Measurements from ENCODE around the gene KCNAB1.

KCNAB1 gene

DNA sequence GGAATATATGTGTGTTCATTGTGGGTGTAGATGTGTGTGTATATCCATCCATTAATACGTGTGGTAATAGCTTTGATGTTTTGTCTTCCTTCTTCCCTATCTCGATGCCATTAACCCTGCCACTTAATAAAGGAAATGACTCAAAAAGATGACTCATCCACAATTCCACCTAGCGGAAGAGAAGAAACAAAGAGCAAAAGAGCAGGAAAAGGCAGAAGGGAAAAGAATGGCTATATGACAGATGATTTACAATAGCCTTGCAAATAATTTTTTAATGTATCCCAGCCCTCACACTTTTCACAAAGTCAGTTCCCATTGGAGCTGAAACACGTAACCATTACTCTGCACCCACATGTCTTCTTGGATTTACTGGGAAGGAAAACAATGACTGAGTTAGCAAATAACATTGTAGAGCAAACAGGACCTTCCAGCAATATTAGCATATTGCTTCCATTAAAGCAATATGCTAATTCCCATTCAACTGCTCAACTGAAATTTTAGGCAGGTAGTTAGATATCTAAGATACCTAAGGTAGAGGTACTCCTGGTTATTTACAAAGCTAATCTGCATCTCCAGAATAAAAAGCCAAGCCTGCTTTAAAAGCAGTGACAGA lies 197.2 kb downstream of the KCNAB1 start:
- no peak overlapping the region; the same call in 1 of the 2 replicates for H3K9ac ChIP-seq (ENCODE audit: low read depth, low read length)
- H3K4me3 ChIP-seq (ENCODE audit: low read depth, low read length) = no peak overlapping the region
- no peaks in the 10 kb centered on the region for H3K27me3 ChIP-seq (ENCODE audit: control insufficient read depth, insufficient read depth, low read length)
- peaks cover 11% of the 10 kb centered on the region for H3K4me1 ChIP-seq (ENCODE audit: control insufficient read depth, insufficient read depth, low read length)
- H3K27ac ChIP-seq (ENCODE audit: low read depth, low read length) = peak overlapping the region; percentile 73
- no peaks in the 10 kb centered on the region for H3K9me3 ChIP-seq (ENCODE audit: control insufficient read depth, insufficient read depth, low read length)
- no peaks in the 10 kb centered on the region for H3K36me3 ChIP-seq (ENCODE audit: control insufficient read depth, insufficient read depth, low read length)

GRCh38 chr3:156321945-156322344 lies 201.6 kb downstream of the KCNAB1 start:
- H3K27ac ChIP-seq (ENCODE audit: low read depth, low read length) = no peak overlapping the region

GRCh38 chr3:156323466-156323865 lies 203.1 kb downstream of the KCNAB1 start:
- Histone ChIP-seq H3K36me3 (ENCODE audit: control insufficient read depth, insufficient read depth, low read length) (no peaks in the 10 kb centered on the region), H3K9ac (ENCODE audit: low read depth, low read length) (no peak overlapping the region), H3K4me1 (ENCODE audit: control insufficient read depth, insufficient read depth, low read length) (peaks cover under 1% of the 10 kb centered on the region; the same call in 1 of the 2 replicates), H3K27ac (ENCODE audit: low read depth, low read length) (no peak overlapping the region), H3K9me3 (ENCODE audit: control insufficient read depth, insufficient read depth, low read length) (no peaks in the 10 kb centered on the region), H3K27me3 (ENCODE audit: control insufficient read depth, insufficient read depth, low read length) (no peaks in the 10 kb centered on the region), H3K4me3 (ENCODE audit: low read depth, low read length) (no peak overlapping the region)

More at GRCh38 chr3:156321945-156322344, 201.6 kb downstream of the KCNAB1 start:
- Histone ChIP-seq H3K4me1 (ENCODE audit: control insufficient read depth, insufficient read depth, low read length) (peaks cover 11% of the 10 kb centered on the region), H3K9me3 (ENCODE audit: control insufficient read depth, insufficient read depth, low read length) (no peaks in the 10 kb centered on the region), H3K9ac (ENCODE audit: low read depth, low read length) (no peak overlapping the region), H3K4me3 (ENCODE audit: low read depth, low read length) (no peak overlapping the region), H3K36me3 (ENCODE audit: control insufficient read depth, insufficient read depth, low read length) (no peaks in the 10 kb centered on the region), H3K27me3 (ENCODE audit: control insufficient read depth, insufficient read depth, low read length) (no peaks in the 10 kb centered on the region)

- no peak overlapping the region for H3K4me3 ChIP-seq (ENCODE audit: low read depth, low read length)
- H3K9me3 ChIP-seq (ENCODE audit: control insufficient read depth, insufficient read depth, low read length) = no peaks in the 10 kb centered on the region
- no peak overlapping the region for H3K27ac ChIP-seq (ENCODE audit: low read depth, low read length)
- no peaks in the 10 kb centered on the region for H3K27me3 ChIP-seq (ENCODE audit: control insufficient read depth, insufficient read depth, low read length)
- no peaks in the 10 kb centered on the region for H3K36me3 ChIP-seq (ENCODE audit: control insufficient read depth, insufficient read depth, low read length)
- H3K4me1 ChIP-seq (ENCODE audit: control insufficient read depth, insufficient read depth, low read length) = no peaks in the 10 kb centered on the region; the same call in 1 of the 2 replicates
- H3K9ac ChIP-seq (ENCODE audit: low read depth, low read length) = no peak overlapping the region
Observed at GRCh38 chr3:156330415-156330814, 210.0 kb downstream of the KCNAB1 start.

DNA sequence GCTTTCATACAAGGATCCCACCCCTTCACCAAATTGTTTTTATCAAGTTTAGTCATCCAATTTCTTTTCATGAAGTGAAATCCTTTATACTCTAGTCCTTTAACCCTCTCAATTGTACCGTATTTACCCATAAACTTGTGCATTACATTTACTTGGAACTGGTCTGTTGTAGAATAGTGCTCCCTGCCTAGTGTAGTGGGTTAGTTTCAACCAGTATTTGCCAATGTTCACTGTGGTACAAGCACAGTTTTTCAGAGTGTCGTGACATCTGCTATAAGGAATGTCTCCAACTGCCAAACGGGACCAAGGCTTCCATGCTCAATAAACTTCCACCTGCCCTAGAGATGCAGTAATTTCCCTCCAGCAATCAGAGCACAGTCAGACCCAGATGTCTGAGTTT lies 211.9 kb downstream of the KCNAB1 start:
- Histone ChIP-seq H3K4me1 (ENCODE audit: control insufficient read depth, insufficient read depth, low read length) (no peaks in the 10 kb centered on the region; the same call in 1 of the 2 replicates), H3K4me3 (ENCODE audit: low read depth, low read length) (no peak overlapping the region), H3K36me3 (ENCODE audit: control insufficient read depth, insufficient read depth, low read length) (no peaks in the 10 kb centered on the region), H3K9ac (ENCODE audit: low read depth, low read length) (no peak overlapping the region), H3K27me3 (ENCODE audit: control insufficient read depth, insufficient read depth, low read length) (no peaks in the 10 kb centered on the region), H3K27ac (ENCODE audit: low read depth, low read length) (no peak overlapping the region), H3K9me3 (ENCODE audit: control insufficient read depth, insufficient read depth, low read length) (no peaks in the 10 kb centered on the region)

DNA sequence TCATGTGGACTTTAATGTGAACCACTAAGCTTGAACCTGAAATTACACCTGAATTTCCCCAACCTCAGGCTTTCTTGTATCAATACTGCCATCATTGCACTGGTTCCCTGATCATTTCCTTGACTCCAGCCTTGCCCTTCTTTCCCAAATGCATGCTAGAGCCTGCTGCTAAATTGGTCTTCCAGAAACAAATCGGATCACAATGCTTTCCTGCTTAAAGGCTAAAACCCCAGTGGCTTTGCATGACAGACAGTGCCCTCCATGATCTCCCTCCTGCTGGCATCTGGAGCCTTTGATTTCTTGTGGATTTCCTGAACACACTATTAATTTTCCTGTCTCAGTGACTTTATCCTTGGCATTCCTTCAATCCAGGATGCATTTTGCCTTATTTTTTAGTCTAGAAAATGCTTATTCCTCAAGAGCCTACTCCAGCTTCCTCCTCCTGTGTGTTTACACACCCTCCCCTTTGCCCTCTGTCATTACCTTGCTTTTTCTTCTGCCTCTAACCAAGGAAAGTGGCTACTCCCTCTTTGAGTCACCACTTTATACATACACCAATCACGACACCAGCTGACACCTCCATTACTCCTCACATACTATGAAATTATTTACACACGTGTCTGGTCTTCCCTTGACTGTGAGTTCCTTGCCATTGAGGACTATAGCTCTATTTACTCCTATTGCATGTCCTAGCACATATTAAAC lies 214.6 kb downstream of the KCNAB1 start:
- Histone ChIP-seq H3K27ac (ENCODE audit: low read depth, low read length) (no peak overlapping the region), H3K36me3 (ENCODE audit: control insufficient read depth, insufficient read depth, low read length) (no peaks in the 10 kb centered on the region), H3K4me3 (ENCODE audit: low read depth, low read length) (no peak overlapping the region), H3K27me3 (ENCODE audit: control insufficient read depth, insufficient read depth, low read length) (no peaks in the 10 kb centered on the region), H3K9me3 (ENCODE audit: control insufficient read depth, insufficient read depth, low read length) (no peaks in the 10 kb centered on the region), H3K4me1 (ENCODE audit: control insufficient read depth, insufficient read depth, low read length) (no peaks in the 10 kb centered on the region; the same call in 1 of the 2 replicates), H3K9ac (ENCODE audit: low read depth, low read length) (no peak overlapping the region)

- Histone ChIP-seq H3K4me1 (ENCODE audit: control insufficient read depth, insufficient read depth, low read length) (0 out of 2 replicates have a peak, but pooled peaks cover 4% of the 10 kb centered on the region), H3K27ac (ENCODE audit: low read depth, low read length) (no peak overlapping the region), H3K36me3 (ENCODE audit: control insufficient read depth, insufficient read depth, low read length) (no peaks in the 10 kb centered on the region), H3K9me3 (ENCODE audit: control insufficient read depth, insufficient read depth, low read length) (no peaks in the 10 kb centered on the region), H3K4me3 (ENCODE audit: low read depth, low read length) (no peak overlapping the region), H3K27me3 (ENCODE audit: control insufficient read depth, insufficient read depth, low read length) (no peaks in the 10 kb centered on the region), H3K9ac (ENCODE audit: low read depth, low read length) (no peak overlapping the region)
Observed at GRCh38 chr3:156339491-156339890, 219.1 kb downstream of the KCNAB1 start.

- Histone ChIP-seq H3K9ac (ENCODE audit: low read depth, low read length) (no peak overlapping the region), H3K27me3 (ENCODE audit: control insufficient read depth, insufficient read depth, low read length) (no peaks in the 10 kb centered on the region), H3K36me3 (ENCODE audit: control insufficient read depth, insufficient read depth, low read length) (no peaks in the 10 kb centered on the region), H3K9me3 (ENCODE audit: control insufficient read depth, insufficient read depth, low read length) (no peaks in the 10 kb centered on the region), H3K4me1 (ENCODE audit: control insufficient read depth, insufficient read depth, low read length) (0 out of 2 replicates have a peak, but pooled peaks cover 4% of the 10 kb centered on the region), H3K4me3 (ENCODE audit: low read depth, low read length) (no peak overlapping the region), H3K27ac (ENCODE audit: low read depth, low read length) (no peak overlapping the region)
Observed at GRCh38 chr3:156341332-156341731, 221.0 kb downstream of the KCNAB1 start.

DNA sequence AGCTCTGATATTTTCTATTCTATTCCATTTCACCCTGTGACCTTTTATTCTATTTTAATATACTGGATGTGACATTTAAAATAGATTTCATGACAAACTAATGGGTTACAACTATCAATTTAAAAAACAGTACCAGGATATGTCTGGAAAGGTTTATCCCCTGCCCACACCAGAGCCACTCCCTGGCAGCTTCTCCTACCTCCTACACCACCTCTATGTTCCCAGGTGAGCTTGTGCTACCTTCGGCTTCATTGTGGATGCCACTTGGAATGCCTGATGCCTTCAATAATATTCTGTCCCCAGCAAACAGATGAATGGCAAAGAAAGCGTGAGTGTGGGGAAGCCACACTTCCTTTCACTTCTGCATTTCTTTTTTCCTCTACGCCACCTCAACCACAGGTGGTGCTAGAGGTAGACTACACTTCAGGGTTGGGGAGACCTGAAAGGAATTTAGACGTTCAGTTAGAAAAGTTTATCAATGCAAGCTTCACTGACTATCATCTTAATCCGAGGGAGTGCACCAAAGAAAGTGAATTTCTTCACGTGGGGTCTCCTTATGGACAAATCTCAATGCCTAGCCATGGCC lies 221.5 kb downstream of the KCNAB1 start:
- no peak overlapping the region for H3K9ac ChIP-seq (ENCODE audit: low read depth, low read length)
- no peaks in the 10 kb centered on the region for H3K9me3 ChIP-seq (ENCODE audit: control insufficient read depth, insufficient read depth, low read length)
- no peaks in the 10 kb centered on the region for H3K27me3 ChIP-seq (ENCODE audit: control insufficient read depth, insufficient read depth, low read length)
- no peak overlapping the region for H3K4me3 ChIP-seq (ENCODE audit: low read depth, low read length)
- no peak overlapping the region for H3K27ac ChIP-seq (ENCODE audit: low read depth, low read length)
- H3K4me1 ChIP-seq (ENCODE audit: control insufficient read depth, insufficient read depth, low read length) = 0 out of 2 replicates have a peak, but pooled peaks cover 4% of the 10 kb centered on the region
- H3K36me3 ChIP-seq (ENCODE audit: control insufficient read depth, insufficient read depth, low read length) = no peaks in the 10 kb centered on the region

GRCh38 chr3:156344215-156344614 lies 223.8 kb downstream of the KCNAB1 start:
- Histone ChIP-seq H3K9ac (ENCODE audit: low read depth, low read length) (no peak overlapping the region), H3K27ac (ENCODE audit: low read depth, low read length) (no peak overlapping the region), H3K4me3 (ENCODE audit: low read depth, low read length) (no peak overlapping the region), H3K9me3 (ENCODE audit: control insufficient read depth, insufficient read depth, low read length) (no peaks in the 10 kb centered on the region), H3K27me3 (ENCODE audit: control insufficient read depth, insufficient read depth, low read length) (no peaks in the 10 kb centered on the region), H3K36me3 (ENCODE audit: control insufficient read depth, insufficient read depth, low read length) (no peaks in the 10 kb centered on the region), H3K4me1 (ENCODE audit: control insufficient read depth, insufficient read depth, low read length) (0 out of 2 replicates have a peak, but pooled peaks cover 4% of the 10 kb centered on the region)

DNA sequence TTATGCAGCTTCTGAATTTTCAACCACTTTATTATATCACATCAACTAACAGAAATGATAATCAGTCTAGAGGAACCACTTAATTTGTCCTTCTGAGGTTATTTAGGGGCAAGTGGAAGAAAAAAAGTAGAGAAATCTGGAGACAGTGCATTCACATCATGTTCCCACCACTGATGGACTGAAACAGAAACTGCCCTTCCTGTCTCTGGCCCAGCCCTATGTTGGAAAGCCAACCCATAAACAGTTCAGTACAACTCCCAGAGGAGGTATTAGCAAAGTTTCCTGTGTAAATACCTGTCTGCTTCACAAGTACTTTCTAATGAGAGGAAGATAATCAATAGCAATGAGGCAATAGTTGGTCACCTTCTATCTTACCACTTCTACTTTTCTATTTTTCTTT lies 228.7 kb downstream of the KCNAB1 start:
- no peak overlapping the region for H3K9ac ChIP-seq (ENCODE audit: low read depth, low read length)
- H3K9me3 ChIP-seq (ENCODE audit: control insufficient read depth, insufficient read depth, low read length) = no peaks in the 10 kb centered on the region
- H3K27me3 ChIP-seq (ENCODE audit: control insufficient read depth, insufficient read depth, low read length) = no peaks in the 10 kb centered on the region
- H3K4me1 ChIP-seq (ENCODE audit: control insufficient read depth, insufficient read depth, low read length) = 0 out of 2 replicates have a peak, but pooled peaks cover 4% of the 10 kb centered on the region
- H3K36me3 ChIP-seq (ENCODE audit: control insufficient read depth, insufficient read depth, low read length) = no peaks in the 10 kb centered on the region
- H3K27ac ChIP-seq (ENCODE audit: low read depth, low read length) = no peak overlapping the region
- no peak overlapping the region for H3K4me3 ChIP-seq (ENCODE audit: low read depth, low read length)
